ENCODE data around the gene PM20D2.

The PM20D2 gene

GRCh38 chr6:89204096-89204495, 58.2 kb downstream of the PM20D2 start:
- no peak for DNase-seq

GRCh38 chr6:89205819-89206218, 60.0 kb downstream of the PM20D2 start:
- DNase-seq, result no peak

- DNase-seq, result no peak
Observed at GRCh38 chr6:89208551-89208950, 62.7 kb downstream of the PM20D2 start.

GRCh38 chr6:89209457-89209856, 63.6 kb downstream of the PM20D2 start:
- no peak for DNase-seq

GRCh38 chr6:89212472-89212871, 66.6 kb downstream of the PM20D2 start:
- DNase-seq, result no peak

- no peak for DNase-seq
Observed at GRCh38 chr6:89214197-89214596, 68.3 kb downstream of the PM20D2 start.

All from EL (cell line).